D721Med (cell line): ENCODE results near the gene UNC5C.

Experiments
- DNase-seq: peaks from one replicate; pipeline ENCODE4 v3.0.0; 2011; ENCODE audit warnings: low spot score; ENCODE audit not compliant: insufficient read length
- FAIRE-seq: peaks from 2 replicates; lab custom pipeline; 2011; peaks lifted over from hg19 to GRCh38; lab: Jason Lieb, UNC
- CTCF ChIP-seq: IDR thresholded peaks from 2 replicates; pipeline ENCODE4 v1.5.1; 2012; ENCODE audit warnings: mild to moderate bottlenecking, control low read depth; ENCODE audit not compliant: insufficient read depth; ENCODE audit errors: missing control alignments

UNC5C gene

GRCh38 chr4:95580226-95580625, 31.5 kb upstream of the UNC5C start:
- TF ChIP-seq CTCF: no peak
- FAIRE-seq (no peak), DNase-seq (no peak)

GRCh38 chr4:95572304-95572991, 23.7 kb upstream of the UNC5C start:
- FAIRE-seq (no peak), DNase-seq (no peak)
- no peak for TF ChIP-seq CTCF

- FAIRE-seq (no peak), DNase-seq (no peak)
- TF ChIP-seq CTCF: no peak
Measured at GRCh38 chr4:95571577-95571976, 22.8 kb upstream of the UNC5C start.

- FAIRE-seq (no peak), DNase-seq (no peak)
- no peak for TF ChIP-seq CTCF
Measured at GRCh38 chr4:95563638-95564337, 15.0 kb upstream of the UNC5C start.

GRCh38 chr4:95560774-95561173, 12.0 kb upstream of the UNC5C start:
- DNase-seq: no peak
- TF ChIP-seq CTCF: no peak
- FAIRE-seq: no peak

GRCh38 chr4:95556207-95556859, 7.6 kb upstream of the UNC5C start:
- TF ChIP-seq CTCF: no peak
- no peak for DNase-seq
- FAIRE-seq: no peak
